WTC11 (cell line): Measurements from ENCODE around the gene DNAAF8. TPM values are rescaled to one million over a fixed set of nuclear protein-coding genes. Genes with fewer than 3 reads are reported as not detected.

Experiments used
- ATAC-seq: fragments of 200-7000 bp; cut with Tn5 transposase; 2 replicates; pipeline ENCODE4 v1.10.0; 2021; ENCODE audit warnings: mild to moderate bottlenecking, moderate library complexity
- CTCF ChIA-PET: fragments of 300-600 bp; sonication (Branson Sonifier 250); formaldehyde crosslinking; loops from one replicate; lab custom pipeline; 2021; ENCODE audit warnings: antibody characterized with exemption; lab: Charles Lee
- POLR2A ChIA-PET: fragments of 350-600 bp; sonication (Branson Sonifier 250); formaldehyde crosslinking; loops from one replicate; lab custom pipeline; 2021; ENCODE audit warnings: antibody characterized with exemption; lab: Charles Lee
- DNase-seq: peaks from one replicate; pipeline ENCODE4 v3.0.0; 2021; ENCODE audit warnings: low spot score
- H3K27ac Mint-ChIP-seq: 2 replicates; pipeline ENCODE4 v1.8.0; 2021; ENCODE audit warnings: mixed read lengths
- H3K27me3 Mint-ChIP-seq: 2 replicates; pipeline ENCODE4 v1.8.0; 2021; ENCODE audit warnings: low read depth, mild to moderate bottlenecking, moderate library complexity, mixed read lengths
- H3K36me3 Mint-ChIP-seq: 2 replicates; pipeline ENCODE4 v1.8.0; 2021; ENCODE audit warnings: mixed read lengths
- H3K4me1 Mint-ChIP-seq: 2 replicates; pipeline ENCODE4 v1.8.0; 2022; ENCODE audit warnings: mixed read lengths
- H3K4me3 Mint-ChIP-seq: 2 replicates; pipeline ENCODE4 v1.8.0; 2021; ENCODE audit warnings: mild to moderate bottlenecking, moderate library complexity, mixed read lengths
- H3K9me3 Mint-ChIP-seq: 2 replicates; pipeline ENCODE4 v1.8.0; 2021; ENCODE audit warnings: mixed read lengths
- AFF4 ChIP-seq: sonication (generic); formaldehyde crosslinking; IDR thresholded peaks from 2 replicates; pipeline ENCODE4 v1.8.1; 2023; ENCODE audit warnings: mild to moderate bottlenecking, missing genetic modification reagents, borderline replicate concordance
- ATF2 ChIP-seq: sonication (generic); formaldehyde crosslinking; IDR thresholded peaks from 2 replicates; pipeline ENCODE4 v1.8.1; 2022; ENCODE audit warnings: low read depth, missing genetic modification reagents, borderline replicate concordance
- E2F5 ChIP-seq: sonication (generic); formaldehyde crosslinking; IDR thresholded peaks from 2 replicates; pipeline ENCODE4 v1.8.1; 2022; ENCODE audit warnings: mild to moderate bottlenecking, moderate library complexity, missing genetic modification reagents
- ETV6 ChIP-seq: sonication (generic); formaldehyde crosslinking; IDR thresholded peaks from 2 replicates; pipeline ENCODE4 v1.8.1; 2022; ENCODE audit warnings: mild to moderate bottlenecking, missing genetic modification reagents
- NR2C2 ChIP-seq: sonication (generic); formaldehyde crosslinking; IDR thresholded peaks from 2 replicates; pipeline ENCODE4 v1.8.0; 2022; ENCODE audit warnings: mild to moderate bottlenecking, missing genetic modification reagents
- NR3C1 ChIP-seq: sonication (generic); formaldehyde crosslinking; conservative IDR thresholded peaks from 2 replicates; pipeline ENCODE4 v1.8.1; 2023; ENCODE audit warnings: low read depth, mild to moderate bottlenecking, missing genetic modification reagents
- SMAD3 ChIP-seq: sonication (generic); formaldehyde crosslinking; IDR thresholded peaks from 2 replicates; pipeline ENCODE4 v1.8.0; 2022; ENCODE audit warnings: missing genetic modification reagents, mild to moderate bottlenecking, borderline replicate concordance
- SP1 ChIP-seq: sonication (generic); formaldehyde crosslinking; conservative IDR thresholded peaks from 2 replicates; pipeline ENCODE4 v1.8.1; 2022; ENCODE audit warnings: missing genetic modification reagents
- TCF7 ChIP-seq: sonication (generic); formaldehyde crosslinking; IDR thresholded peaks from 2 replicates; pipeline ENCODE4 v1.8.0; 2022; ENCODE audit warnings: mild to moderate bottlenecking, low read depth, missing genetic modification reagents, moderate library complexity
- ZNF281 ChIP-seq: sonication (generic); formaldehyde crosslinking; IDR thresholded peaks from 2 replicates; pipeline ENCODE4 v1.8.0; 2023; ENCODE audit warnings: mild to moderate bottlenecking, missing genetic modification reagents
- ZNF317 ChIP-seq: sonication (generic); formaldehyde crosslinking; IDR thresholded peaks from 2 replicates; pipeline ENCODE4 v1.8.1; 2023; ENCODE audit warnings: low read depth, mild to moderate bottlenecking, moderate library complexity, missing genetic modification reagents, borderline replicate concordance
- total RNA-seq: library from RNA; stranded (reverse); gene quantifications from 3 replicates; pipeline ENCODE4 v1.2.3, GENCODE V29; 2021

DNAAF8 gene
- total RNA-seq, 1 experiment from 2014 or later, result 0.09 TPM

DNA sequence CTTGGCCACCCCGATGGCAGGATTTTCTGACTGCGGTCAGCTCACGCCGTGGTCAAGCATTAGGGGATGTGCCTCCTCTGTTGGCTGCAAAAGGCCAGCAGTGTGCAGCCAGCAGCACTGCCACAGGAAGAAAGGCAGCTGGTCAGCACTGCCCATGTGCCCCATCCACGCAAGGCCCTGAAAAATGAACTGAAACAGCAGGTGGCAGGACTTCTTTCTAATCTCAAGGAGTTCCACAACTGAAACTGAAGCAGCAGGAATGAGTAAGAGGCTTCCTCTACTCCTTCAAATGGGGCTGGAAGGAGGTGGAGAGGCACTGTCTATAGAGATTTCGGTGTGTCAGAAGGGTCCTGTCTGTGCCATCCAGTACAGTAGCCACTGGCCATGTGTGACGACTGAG is 29.5 kb downstream of the DNAAF8 start:
- H3K4me3 Mint-ChIP-seq, result no peak overlapping the region

DNA sequence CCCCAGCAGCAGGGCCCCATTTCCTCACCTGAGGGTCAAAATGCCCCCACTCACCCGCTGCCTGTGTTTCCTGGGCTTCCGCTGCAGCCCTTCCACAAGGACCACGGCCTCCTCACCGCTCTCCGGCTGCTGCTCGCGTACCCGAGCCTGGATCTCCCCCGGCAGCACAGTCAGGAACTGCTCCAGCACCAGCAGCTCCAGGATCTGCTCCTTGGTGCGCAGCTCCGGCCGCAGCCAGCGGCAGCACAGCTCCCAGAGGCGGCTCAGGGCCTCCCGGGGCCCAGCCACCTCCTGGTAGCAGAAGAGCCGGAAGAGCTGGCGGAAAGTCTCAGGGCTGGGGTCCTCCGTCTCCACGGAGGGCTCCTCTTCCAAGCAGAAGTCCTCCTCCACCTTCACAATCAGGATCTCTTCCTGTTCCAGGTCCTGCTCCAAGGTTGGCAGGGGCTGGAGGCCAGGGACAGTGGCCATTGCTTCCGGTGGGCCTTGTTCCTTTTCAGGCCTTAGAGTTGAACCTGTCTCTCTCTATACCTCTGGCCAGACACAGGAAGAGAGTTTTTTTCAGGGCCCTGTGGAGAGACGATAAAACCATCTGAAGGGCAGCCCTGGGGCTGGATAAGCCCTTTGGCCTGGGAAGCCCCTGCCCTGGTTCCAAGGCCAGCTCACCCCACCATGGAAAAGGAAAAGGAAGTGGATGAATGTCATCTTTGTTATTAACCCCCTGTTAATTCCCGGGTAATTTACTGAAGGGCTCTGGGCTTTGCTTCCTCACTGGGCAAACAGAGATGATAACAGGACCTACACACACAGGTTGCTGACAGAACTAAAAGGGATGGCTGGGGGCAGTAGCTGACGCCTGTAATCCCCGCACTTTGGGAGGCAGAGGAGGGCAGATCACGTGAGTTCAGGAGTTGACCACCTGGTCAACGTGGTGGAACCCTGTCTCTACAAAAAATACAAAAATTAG is 31.5 kb downstream of the DNAAF8 start:
- H3K36me3 Mint-ChIP-seq, result peaks cover 12% of the 10 kb centered on the region
- TF ChIP-seq TCF7 (CRISPR knock-in tag) (no peak), NR2C2 (CRISPR knock-in tag) (no peak), AFF4 (CRISPR knock-in tag) (no peak), ETV6 (CRISPR knock-in tag) (no peak), SMAD3 (CRISPR knock-in tag) (no peak), ATF2 (CRISPR knock-in tag) (no peak), SP1 (no peak)
- TF ChIP-seq, all 79 proteins: peak for 0
- Mint-ChIP-seq H3K4me3 (peak overlapping the region; percentile 80), H3K27ac (no peak overlapping the region), H3K4me1 (peaks cover 17% of the 10 kb centered on the region), H3K9me3 (no peaks in the 10 kb centered on the region), H3K27me3 (no peaks in the 10 kb centered on the region)
- DNase-seq, result no peak
- CTCF ChIA-PET, result no interaction called here
- POLR2A ChIA-PET, result interaction anchor here (3.1 kb wide), 1 partner anchor 37 kb away, joined by 16 read pairs; the partner anchor contains the start of gene ROGDI
- no peak for ATAC-seq

More for the DNA sequence above, 29.5 kb downstream of the DNAAF8 start:
- Mint-ChIP-seq H3K4me1 (peaks cover 12% of the 10 kb centered on the region), H3K36me3 (peaks cover 28% of the 10 kb centered on the region), H3K27me3 (no peaks in the 10 kb centered on the region), H3K9me3 (no peaks in the 10 kb centered on the region), H3K27ac (no peak overlapping the region)
- ChIA-PET POLR2A (interaction anchor here (0.7 kb wide), 1 partner anchor 221 kb away, joined by 3 read pairs; no protein-coding TSS in a partner anchor), CTCF (no interaction called here)
- DNase-seq (no peak), ATAC-seq (no peak)
- TF ChIP-seq ZNF317, result no peak
- TF ChIP-seq NR3C1 (CRISPR knock-in tag), result no peak
- TF ChIP-seq ZNF281 (CRISPR knock-in tag), result no peak
- TF ChIP-seq E2F5 (CRISPR knock-in tag), result no peak
